Erythroblast (primary cell): Measurements from ENCODE around the gene MUC5B.
"Not testable (repeated sequence)": the region's sequence is repeated elsewhere in the genome, so short reads cannot be mapped to it uniquely, and the experiment has no call there.

Source experiments
- DNase-seq, 2 experiments: peaks; one replicate each; lab custom pipeline; 2025; lab: John Stamatoyannopoulos, UW
- GATA1 ChIP-seq: IDR thresholded peaks from 2 replicates; pipeline ENCODE4 v1.6.1; 2011; ENCODE audit warnings: low read depth, mild to moderate bottlenecking, control low read depth, low read length, moderate library complexity
- POLR2A ChIP-seq: IDR thresholded peaks from 2 replicates; pipeline ENCODE4 v1.6.1; 2011; ENCODE audit warnings: mild to moderate bottlenecking, low read length

MUC5B gene

GRCh38 chr11:1222491-1223345 is at the start of gene MUC5B:
TSS of gene MUC5B (plus strand) at chr11:1223066. CDS start at chr11:1223124, 58 bp downstream.
- DNase-seq, result no peak
- TF ChIP-seq GATA1 (no peak), POLR2A (no peak)

GRCh38 chr11:1173396-1173795 is 49.5 kb upstream of the MUC5B start:
- not testable (repeated sequence) for DNase-seq

- TF ChIP-seq GATA1, result no peak
- TF ChIP-seq POLR2A, result no peak
- no peak for DNase-seq
Observed at GRCh38 chr11:1174441-1175370, 48.2 kb upstream of the MUC5B start.

- DNase-seq, result no peak
- no peak for TF ChIP-seq GATA1
- TF ChIP-seq POLR2A, result no peak
Observed at GRCh38 chr11:1175461-1176223, 47.2 kb upstream of the MUC5B start.

- DNase-seq, result no peak
- TF ChIP-seq POLR2A (no peak), GATA1 (no peak)
Observed at GRCh38 chr11:1176224-1177019, 46.4 kb upstream of the MUC5B start.

GRCh38 chr11:1177020-1177770 is 45.7 kb upstream of the MUC5B start:
- no peak for TF ChIP-seq GATA1
- no peak for TF ChIP-seq POLR2A
- no peak for DNase-seq

GRCh38 chr11:1177771-1178090 is 45.1 kb upstream of the MUC5B start:
- no peak for DNase-seq
- no peak for TF ChIP-seq POLR2A
- TF ChIP-seq GATA1, result no peak

- TF ChIP-seq GATA1 (no peak), POLR2A (no peak)
- no peak for DNase-seq
Observed at GRCh38 chr11:1178201-1178885, 44.5 kb upstream of the MUC5B start.

- TF ChIP-seq GATA1 (no peak), POLR2A (no peak)
Observed at GRCh38 chr11:1178906-1179305, 44.0 kb upstream of the MUC5B start.

GRCh38 chr11:1179641-1180040 is 43.2 kb upstream of the MUC5B start:
- no peak for DNase-seq

More at GRCh38 chr11:1178906-1179305, 44.0 kb upstream of the MUC5B start:
- no peak for DNase-seq

GRCh38 chr11:1180171-1180570 is 42.7 kb upstream of the MUC5B start:
- no peak for TF ChIP-seq GATA1
- no peak for TF ChIP-seq POLR2A
- DNase-seq, result no peak

More at GRCh38 chr11:1179641-1180040, 43.2 kb upstream of the MUC5B start:
- no peak for TF ChIP-seq POLR2A
- TF ChIP-seq GATA1, result no peak
